SK-N-SH treated with all-trans-retinoic acid at 6 μM for 48 hours (cell line): ENCODE results near the gene TRPV3.
"Not testable (repeated sequence)": the region's sequence is repeated elsewhere in the genome, so short reads cannot be mapped to it uniquely, and the experiment has no call there.

ENCODE experiments used
- ATAC-seq: fragments of 200-7000 bp; cut with Tn5 transposase; 3 replicates; pipeline ENCODE4 v1.9.1; 2020; ENCODE audit warnings: mild to moderate bottlenecking, moderate library complexity
- ARNTL ChIP-seq: fragments of 450-650 bp; formaldehyde crosslinking; IDR thresholded peaks from 2 replicates; pipeline ENCODE4 v1.5.0; 2020; ENCODE audit warnings: low read depth, mild to moderate bottlenecking, moderate library complexity, borderline replicate concordance
- CSDC2 ChIP-seq: fragments of 250-450 bp; sonication (Bioruptor Pico); IDR thresholded peaks from 2 replicates; pipeline ENCODE4 v1.5.0; 2020; ENCODE audit warnings: mild to moderate bottlenecking, moderate library complexity
- CSRNP3 ChIP-seq: fragments of 250-450 bp; sonication (Bioruptor Pico); IDR thresholded peaks from 2 replicates; pipeline ENCODE4 v1.5.1; 2021; ENCODE audit warnings: mild to moderate bottlenecking, moderate library complexity
- ESRRG ChIP-seq: fragments of 250-450 bp; sonication (Bioruptor Pico); IDR thresholded peaks from 2 replicates; pipeline ENCODE4 v1.6.1; 2021; ENCODE audit warnings: mild to moderate bottlenecking
- GLIS3 ChIP-seq: fragments of 250-450 bp; sonication (Bioruptor Pico); IDR thresholded peaks from 2 replicates; pipeline ENCODE4 v1.5.0; 2020; ENCODE audit warnings: mild to moderate bottlenecking, moderate library complexity
- ISL1 ChIP-seq: fragments of 250-450 bp; sonication (Bioruptor Pico); IDR thresholded peaks from 2 replicates; pipeline ENCODE4 v2.1.2; 2022; ENCODE audit warnings: mild to moderate bottlenecking, moderate library complexity
- OSR1 ChIP-seq: fragments of 250-450 bp; sonication (Bioruptor Pico); IDR thresholded peaks from 2 replicates; pipeline ENCODE4 v1.8.0; 2022; ENCODE audit warnings: moderate library complexity, mild to moderate bottlenecking, inconsistent platforms
- PATZ1 ChIP-seq: fragments of 250-450 bp; sonication (Bioruptor Pico); IDR thresholded peaks from 2 replicates; pipeline ENCODE4 v1.8.0; 2020; ENCODE audit warnings: mild to moderate bottlenecking, moderate library complexity, borderline replicate concordance
- PPARA ChIP-seq: fragments of 250-450 bp; sonication (Bioruptor Pico); IDR thresholded peaks from 2 replicates; pipeline ENCODE4 v1.5.0; 2020; ENCODE audit warnings: mild to moderate bottlenecking, borderline replicate concordance
- RARB ChIP-seq: fragments of 250-450 bp; sonication (Bioruptor Pico); IDR thresholded peaks from 2 replicates; pipeline ENCODE4 v1.8.0; 2021; ENCODE audit warnings: mild to moderate bottlenecking, moderate library complexity
- SNAI2 ChIP-seq: fragments of 250-450 bp; sonication (Bioruptor Pico); IDR thresholded peaks from 2 replicates; pipeline ENCODE4 v1.5.0; 2020; ENCODE audit warnings: mild to moderate bottlenecking, moderate library complexity
- TCF4 ChIP-seq: fragments of 250-450 bp; sonication (Bioruptor Pico); IDR thresholded peaks from 2 replicates; pipeline ENCODE4 v1.8.0; 2021; ENCODE audit warnings: mild to moderate bottlenecking, moderate library complexity, borderline replicate concordance
- TOX ChIP-seq: fragments of 250-450 bp; sonication (Bioruptor Pico); IDR thresholded peaks from 2 replicates; pipeline ENCODE4 v1.8.0; 2021; ENCODE audit warnings: mild to moderate bottlenecking, moderate library complexity, borderline replicate concordance
- ZFP30 ChIP-seq: fragments of 450-650 bp; formaldehyde crosslinking; IDR thresholded peaks from 2 replicates; pipeline ENCODE4 v1.5.0; 2022; ENCODE audit warnings: mild to moderate bottlenecking, moderate library complexity
- ZNF565 ChIP-seq: fragments of 450-650 bp; formaldehyde crosslinking; conservative IDR thresholded peaks from 2 replicates; pipeline ENCODE4 v1.5.0; 2020; ENCODE audit warnings: low read depth, mild to moderate bottlenecking, moderate library complexity
- ZNF70 ChIP-seq: fragments of 450-650 bp; formaldehyde crosslinking; IDR thresholded peaks from 2 replicates; pipeline ENCODE4 v1.5.0; 2020; ENCODE audit warnings: mild to moderate bottlenecking, moderate library complexity
- TF ChIP-seq, protein P1 (sequence below): fragments of 250-450 bp; sonication (Bioruptor Pico); IDR thresholded peaks from 2 replicates; pipeline ENCODE4 v1.5.1; 2020; ENCODE audit warnings: low read depth, mild to moderate bottlenecking, moderate library complexity
- TF ChIP-seq, protein P2 (sequence below): fragments of 250-450 bp; sonication (Bioruptor Pico); IDR thresholded peaks from 2 replicates; pipeline ENCODE4 v1.8.0; 2021; ENCODE audit warnings: low read depth, mild to moderate bottlenecking, moderate library complexity, borderline replicate concordance

TRPV3 gene

GRCh38 chr17:3566551-3566950, 8.9 kb upstream of the TRPV3 start:
- ATAC-seq: no peak
- no peak for TF ChIP-seq CSDC2 (CRISPR knock-in tag)
- no peak for TF ChIP-seq PATZ1 (CRISPR knock-in tag)
- no peak for TF ChIP-seq SNAI2
- TF ChIP-seq ESRRG (CRISPR knock-in tag): no peak
- no peak for TF ChIP-seq GLIS3
- TF ChIP-seq, protein P1, sequence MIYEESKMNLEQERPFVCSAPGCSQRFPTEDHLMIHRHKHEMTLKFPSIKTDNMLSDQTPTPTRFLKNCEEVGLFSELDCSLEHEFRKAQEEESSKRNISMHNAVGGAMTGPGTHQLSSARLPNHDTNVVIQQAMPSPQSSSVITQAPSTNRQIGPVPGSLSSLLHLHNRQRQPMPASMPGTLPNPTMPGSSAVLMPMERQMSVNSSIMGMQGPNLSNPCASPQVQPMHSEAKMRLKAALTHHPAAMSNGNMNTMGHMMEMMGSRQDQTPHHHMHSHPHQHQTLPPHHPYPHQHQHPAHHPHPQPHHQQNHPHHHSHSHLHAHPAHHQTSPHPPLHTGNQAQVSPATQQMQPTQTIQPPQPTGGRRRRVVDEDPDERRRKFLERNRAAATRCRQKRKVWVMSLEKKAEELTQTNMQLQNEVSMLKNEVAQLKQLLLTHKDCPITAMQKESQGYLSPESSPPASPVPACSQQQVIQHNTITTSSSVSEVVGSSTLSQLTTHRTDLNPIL (CRISPR knock-in tag): no peak
- TF ChIP-seq TCF4 (CRISPR knock-in tag): no peak
- no peak for TF ChIP-seq ISL1
- no peak for TF ChIP-seq ZNF565
- TF ChIP-seq TOX (CRISPR knock-in tag): no peak
- TF ChIP-seq OSR1 (CRISPR knock-in tag): no peak
- TF ChIP-seq, protein P2, sequence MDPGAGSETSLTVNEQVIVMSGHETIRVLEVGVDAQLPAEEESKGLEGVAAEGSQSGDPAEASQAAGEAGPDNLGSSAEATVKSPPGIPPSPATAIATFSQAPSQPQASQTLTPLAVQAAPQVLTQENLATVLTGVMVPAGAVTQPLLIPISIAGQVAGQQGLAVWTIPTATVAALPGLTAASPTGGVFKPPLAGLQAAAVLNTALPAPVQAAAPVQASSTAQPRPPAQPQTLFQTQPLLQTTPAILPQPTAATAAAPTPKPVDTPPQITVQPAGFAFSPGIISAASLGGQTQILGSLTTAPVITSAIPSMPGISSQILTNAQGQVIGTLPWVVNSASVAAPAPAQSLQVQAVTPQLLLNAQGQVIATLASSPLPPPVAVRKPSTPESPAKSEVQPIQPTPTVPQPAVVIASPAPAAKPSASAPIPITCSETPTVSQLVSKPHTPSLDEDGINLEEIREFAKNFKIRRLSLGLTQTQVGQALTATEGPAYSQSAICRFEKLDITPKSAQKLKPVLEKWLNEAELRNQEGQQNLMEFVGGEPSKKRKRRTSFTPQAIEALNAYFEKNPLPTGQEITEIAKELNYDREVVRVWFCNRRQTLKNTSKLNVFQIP: no peak
- TF ChIP-seq PPARA (CRISPR knock-in tag): no peak

DNA sequence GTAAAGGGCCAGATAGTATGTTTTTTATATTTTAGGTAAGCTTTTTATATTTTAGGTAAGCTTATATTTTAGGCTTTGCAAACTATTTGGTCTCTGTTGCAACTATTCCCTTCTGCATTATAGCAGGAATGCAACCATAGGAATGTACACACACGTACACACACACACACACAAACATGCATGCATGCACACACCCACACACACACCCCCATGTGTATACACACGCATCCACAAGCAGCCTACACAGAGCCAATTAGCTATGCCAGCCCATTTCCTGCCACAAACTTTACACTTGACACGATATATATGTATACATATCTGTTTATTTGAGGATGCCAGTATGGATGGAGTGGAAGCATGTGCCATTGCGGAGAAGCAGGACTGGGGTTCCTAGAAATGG, 7.5 kb upstream of the TRPV3 start:
- ATAC-seq: no peak
- no peak for TF ChIP-seq ISL1

DNA sequence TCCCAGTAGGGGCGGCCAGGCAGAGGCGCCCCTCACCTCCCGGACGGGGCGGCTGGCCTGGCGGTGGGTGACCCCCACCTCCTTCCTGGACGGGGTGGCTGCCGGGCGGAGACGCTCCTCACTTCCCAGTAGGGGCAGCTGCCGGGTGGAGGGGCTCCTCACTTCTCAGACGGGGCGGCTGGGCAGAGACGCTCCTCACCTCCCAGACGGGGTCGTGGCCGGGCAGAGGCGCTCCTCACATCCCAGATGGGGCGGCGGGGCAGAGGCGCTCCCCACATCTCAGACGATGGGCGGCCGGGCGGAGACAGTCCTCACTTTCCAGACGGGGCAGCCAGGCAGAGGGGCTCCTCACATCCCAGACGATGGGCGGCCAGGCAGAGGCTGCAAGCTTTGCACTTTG, 6.6 kb upstream of the TRPV3 start:
- ATAC-seq: not testable (repeated sequence)

DNA sequence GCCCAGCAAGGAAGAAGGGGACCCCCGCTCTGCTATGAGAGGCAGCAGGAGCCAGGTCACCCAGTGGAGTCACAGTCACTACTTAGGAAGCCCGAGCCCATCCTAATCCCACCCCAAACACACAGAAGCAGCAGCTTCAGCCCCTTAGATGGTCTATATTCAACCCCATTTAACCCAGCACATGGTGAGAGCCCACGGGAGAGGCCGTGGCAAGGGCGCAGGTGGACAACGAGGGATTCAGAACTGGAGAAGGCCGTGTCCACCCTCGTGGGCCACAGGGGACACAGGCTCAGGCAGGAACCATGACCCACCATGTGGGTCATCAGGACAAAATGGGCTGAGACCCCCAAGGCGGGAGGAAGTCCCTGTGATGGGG, 1.6 kb upstream of the TRPV3 start:
- ATAC-seq: no peak
- TF ChIP-seq, protein P2: no peak
- TF ChIP-seq ZFP30 (CRISPR knock-in tag) (no peak), CSRNP3 (CRISPR knock-in tag) (no peak), ARNTL (CRISPR knock-in tag) (no peak), ZNF70 (CRISPR knock-in tag) (no peak), ISL1 (no peak)

- TF ChIP-seq CSDC2 (CRISPR knock-in tag) (no peak), PPARA (CRISPR knock-in tag) (no peak), RARB (CRISPR knock-in tag) (no peak), ZFP30 (CRISPR knock-in tag) (no peak), GLIS3 (no peak)
- no peak for ATAC-seq
These were observed 1.1 kb upstream of the TRPV3 start for GRCh38 chr17:3558603-3559269.
